Right atrium auricular region (tissue), 2 donors: ENCODE results near the gene SNORC. TPM values are rescaled to one million over a fixed set of nuclear protein-coding genes. Genes with fewer than 3 reads are reported as not detected.

Experiments used
- DNase-seq: peaks from one replicate; pipeline ENCODE4 v3.0.0-alpha.2; 2019; ENCODE audit warnings: low spot score
- H3K27ac ChIP-seq, 2 donors: fragments of 200-600 bp; sonication (generic); 1 replicate in 1 of 2; 2 replicates in 1 of 2; pipeline ENCODE4 v1.5.1; 2016 to 2019
- H3K27me3 ChIP-seq, 2 donors: fragments of 200-600 bp; sonication (generic); one replicate each; pipeline versions ENCODE4 v1.5.1 to v1.6.0; 2017 to 2019
- H3K36me3 ChIP-seq: fragments of 200-600 bp; sonication (generic); one replicate; pipeline ENCODE4 v1.5.1; 2016
- H3K4me1 ChIP-seq, 2 donors: fragments of 200-600 bp; sonication (generic); one replicate each; pipeline versions ENCODE4 v1.5.1 to v1.6.0; 2017 to 2019
- H3K4me3 ChIP-seq, 2 donors: fragments of 200-600 bp; sonication (generic); 1 replicate in 1 of 2; 2 replicates in 1 of 2; pipeline ENCODE4 v1.5.1; 2017 to 2019; ENCODE audit warnings: mild to moderate bottlenecking in 1 of 2, moderate library complexity in 1 of 2
- H3K9me3 ChIP-seq, 2 donors: fragments of 200-600 bp; sonication (generic); one replicate each; pipeline ENCODE4 v1.5.1; 2019
- CTCF ChIP-seq, 2 donors: fragments of 200-600 bp; sonication (generic); IDR thresholded peaks; one replicate each; pipeline ENCODE4 v1.5.1; 2019; ENCODE audit warnings: antibody characterized with exemption in 2 of 2
- total RNA-seq, 2 donors: library from RNA; depleted of rRNA; stranded (reverse); fragments of >200 nt; gene quantifications; one replicate each; pipeline ENCODE4 v1.1.0, GENCODE V29; 2016

The SNORC gene
- total RNA-seq, 2 donors from 2014 or later: 0.12 to 0.30 TPM

- Histone ChIP-seq H3K27me3 (no peaks in the 10 kb centered on the region), H3K27ac (no peak overlapping the region)
- no peak for DNase-seq
Observed at GRCh38 chr2:232892221-232892620, 22.2 kb downstream of the SNORC start.

GRCh38 chr2:232892843-232893242, 22.8 kb downstream of the SNORC start:
- H3K27ac ChIP-seq: no peak overlapping the region
- no peaks in the 10 kb centered on the region for H3K9me3 ChIP-seq
- no peak for DNase-seq
- peaks cover 0 to 6% of the 10 kb centered on the region in 2 donors for H3K4me1 ChIP-seq
- H3K36me3 ChIP-seq: no peaks in the 10 kb centered on the region
- no peak for TF ChIP-seq CTCF (IDR thresholded peaks at IDR 0.05)
- H3K4me3 ChIP-seq: no peak overlapping the region
- no peaks in the 10 kb centered on the region for H3K27me3 ChIP-seq

More at GRCh38 chr2:232892221-232892620, 22.2 kb downstream of the SNORC start:
- no peak for TF ChIP-seq CTCF (IDR thresholded peaks at IDR 0.05)
- H3K36me3 ChIP-seq: no peaks in the 10 kb centered on the region
- H3K4me1 ChIP-seq: peaks cover 0 to 6% of the 10 kb centered on the region in 2 donors
- H3K4me3 ChIP-seq: no peak overlapping the region
- H3K9me3 ChIP-seq: no peaks in the 10 kb centered on the region

- H3K27ac ChIP-seq: no peak overlapping the region
- no peak for DNase-seq
- H3K9me3 ChIP-seq: no peaks in the 10 kb centered on the region
- H3K4me1 ChIP-seq: peaks cover 0 to 6% of the 10 kb centered on the region in 2 donors
- H3K27me3 ChIP-seq: no peaks in the 10 kb centered on the region
- TF ChIP-seq CTCF (IDR thresholded peaks at IDR 0.05): no peak
- H3K4me3 ChIP-seq: no peak overlapping the region
- no peaks in the 10 kb centered on the region for H3K36me3 ChIP-seq
Observed at GRCh38 chr2:232893834-232894233, 23.8 kb downstream of the SNORC start.

GRCh38 chr2:232894251-232894650, 24.2 kb downstream of the SNORC start:
- no peak for TF ChIP-seq CTCF (IDR thresholded peaks at IDR 0.05)

GRCh38 chr2:232894746-232895145, 24.7 kb downstream of the SNORC start:
- H3K36me3 ChIP-seq: no peaks in the 10 kb centered on the region
- H3K27me3 ChIP-seq: no peaks in the 10 kb centered on the region
- no peak overlapping the region for H3K27ac ChIP-seq
- no peak for TF ChIP-seq CTCF (IDR thresholded peaks at IDR 0.05)
- no peak overlapping the region for H3K4me3 ChIP-seq
- no peak for DNase-seq
- no peaks in the 10 kb centered on the region for H3K9me3 ChIP-seq
- H3K4me1 ChIP-seq: peaks cover 0 to 6% of the 10 kb centered on the region in 2 donors

More at GRCh38 chr2:232894251-232894650, 24.2 kb downstream of the SNORC start:
- H3K36me3 ChIP-seq: no peaks in the 10 kb centered on the region
- no peaks in the 10 kb centered on the region for H3K9me3 ChIP-seq
- DNase-seq: no peak
- no peaks in the 10 kb centered on the region for H3K27me3 ChIP-seq
- no peak overlapping the region for H3K27ac ChIP-seq
- H3K4me3 ChIP-seq: no peak overlapping the region
- peaks cover 0 to 6% of the 10 kb centered on the region in 2 donors for H3K4me1 ChIP-seq

GRCh38 chr2:232896111-232896510, 26.0 kb downstream of the SNORC start:
- no peaks in the 10 kb centered on the region for H3K27me3 ChIP-seq
- TF ChIP-seq CTCF (IDR thresholded peaks at IDR 0.05): no peak

More at GRCh38 chr2:232896111-232896510, 26.0 kb downstream of the SNORC start:
- H3K9me3 ChIP-seq: no peaks in the 10 kb centered on the region
- no peak overlapping the region for H3K4me3 ChIP-seq
- peaks cover 0 to 4% of the 10 kb centered on the region in 2 donors for H3K4me1 ChIP-seq
- H3K27ac ChIP-seq: no peak overlapping the region
- no peak for DNase-seq
- no peaks in the 10 kb centered on the region for H3K36me3 ChIP-seq
